H54 (cell line): ENCODE data around the gene OSBPL9.

Source experiments
- DNase-seq: peaks from one replicate; pipeline ENCODE4 v3.0.0; 2011; ENCODE audit warnings: low spot score, mixed read lengths; ENCODE audit not compliant: insufficient read length
- FAIRE-seq: peaks from 3 replicates; lab custom pipeline; 2011; peaks lifted over from hg19 to GRCh38; lab: Jason Lieb, UNC
- POLR2A ChIP-seq: IDR thresholded peaks from 2 replicates; pipeline ENCODE4 v1.6.1; 2011; ENCODE audit warnings: low read depth, mild to moderate bottlenecking, low read length

OSBPL9 gene

GRCh38 chr1:51653127-51653526, 36.2 kb downstream of the OSBPL9 start:
- TF ChIP-seq POLR2A: no peak
- FAIRE-seq: no peak
- DNase-seq: no peak

GRCh38 chr1:51654000-51654399, 37.1 kb downstream of the OSBPL9 start:
- no peak for TF ChIP-seq POLR2A
- DNase-seq (no peak), FAIRE-seq (no peak)

DNA sequence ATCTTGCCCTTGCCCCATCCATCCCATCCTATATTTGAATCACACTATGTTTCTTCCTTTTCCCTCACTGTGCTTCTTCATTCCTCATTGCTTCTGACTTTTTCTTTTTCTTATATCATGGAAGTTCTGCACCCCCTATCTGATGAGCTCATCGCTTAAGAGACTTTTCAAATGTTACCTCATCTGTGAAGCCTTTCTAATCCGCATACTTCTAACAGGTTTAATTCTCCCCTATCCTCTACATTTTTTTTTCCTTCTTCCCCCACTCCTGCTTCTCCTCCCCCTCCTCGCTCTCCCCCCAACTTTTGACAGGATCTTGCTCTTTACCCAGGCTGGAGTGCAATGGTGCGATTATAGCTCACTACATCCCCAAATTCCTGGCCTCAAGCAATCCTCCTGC, 39.5 kb downstream of the OSBPL9 start:
- no peak for FAIRE-seq
- DNase-seq: no peak
- no peak for TF ChIP-seq POLR2A

DNA sequence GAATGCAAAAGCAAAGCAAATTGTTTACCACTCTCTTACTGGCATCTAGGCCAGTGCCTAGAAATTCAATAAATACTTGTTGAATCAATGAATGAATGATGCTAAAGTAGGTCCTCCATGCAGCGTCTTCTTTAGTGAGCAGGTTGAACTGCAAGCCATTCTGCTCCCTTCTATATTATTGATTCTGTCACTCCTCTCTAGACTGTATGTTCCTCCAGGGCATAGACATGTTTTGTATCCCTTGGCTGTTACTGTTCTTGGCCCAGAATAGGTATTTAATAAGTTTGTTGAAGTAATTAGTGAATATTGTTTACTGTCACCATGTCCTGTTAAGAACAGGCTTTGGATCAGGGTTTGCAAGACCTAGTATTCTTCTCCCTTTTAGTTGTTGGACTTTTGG, 43.7 kb downstream of the OSBPL9 start:
- no peak for TF ChIP-seq POLR2A
- FAIRE-seq (peak; percentile 11), DNase-seq (no peak)

DNA sequence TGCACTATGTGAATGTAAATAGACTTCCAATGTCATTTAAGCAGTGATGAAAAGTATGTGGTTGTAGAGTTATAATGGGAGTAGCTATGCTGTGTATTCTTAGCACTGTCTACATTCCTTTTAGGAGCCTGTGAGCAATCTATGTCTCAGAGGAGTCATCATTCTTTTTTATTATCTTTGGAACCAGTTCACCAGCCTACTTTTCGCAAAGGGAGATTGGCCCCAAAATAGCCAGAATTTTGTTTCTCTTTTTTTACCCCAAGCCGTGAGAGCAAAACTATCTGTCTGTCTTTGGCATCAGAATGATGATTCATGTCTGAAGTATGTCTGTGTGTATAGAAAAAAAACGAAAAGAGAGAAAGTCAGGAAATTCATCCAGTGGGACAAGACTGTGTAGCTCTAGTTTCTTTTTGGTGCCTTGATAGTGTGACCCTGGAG, 44.2 kb downstream of the OSBPL9 start:
- peak; percentile 23 for DNase-seq
- no peak for TF ChIP-seq POLR2A
- peak; percentile 99 for FAIRE-seq

DNA sequence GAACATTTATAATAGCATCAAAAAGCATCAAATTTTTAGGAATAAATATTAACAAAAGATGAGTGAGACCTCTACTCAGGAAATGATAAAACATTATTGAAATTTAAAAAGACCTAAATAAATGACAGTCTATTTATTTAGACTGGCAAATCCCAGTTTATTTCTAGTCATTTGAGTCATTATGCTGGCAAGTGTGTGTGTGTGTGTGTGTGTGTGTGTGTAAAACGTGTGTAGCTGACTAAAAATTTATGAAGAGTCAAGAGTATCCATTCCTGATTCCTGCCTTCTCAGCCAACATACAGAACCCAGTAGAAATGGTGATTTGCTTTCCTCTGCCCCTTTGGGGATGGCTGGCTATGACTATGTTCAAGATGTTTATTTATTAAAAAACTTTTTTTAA, 46.2 kb downstream of the OSBPL9 start:
- TF ChIP-seq POLR2A: no peak
- FAIRE-seq (no peak), DNase-seq (no peak)

DNA sequence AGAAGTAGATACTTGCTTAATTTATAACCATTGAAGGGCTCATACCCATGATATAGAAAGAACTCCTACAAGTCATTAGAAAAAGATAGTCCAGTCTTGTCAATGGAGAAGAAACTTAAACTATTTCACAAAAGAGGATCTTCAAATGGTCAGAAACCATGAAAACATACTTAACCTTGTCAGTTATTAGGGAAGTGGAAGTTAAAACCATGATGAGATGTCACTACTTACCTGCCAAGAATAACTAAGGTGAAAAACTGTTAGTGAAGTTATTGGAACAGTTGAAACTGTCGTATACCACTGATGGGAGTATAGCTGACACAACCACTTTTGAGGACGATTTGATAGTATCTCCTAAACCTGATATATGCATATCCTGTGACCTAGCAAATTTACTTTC, 46.8 kb downstream of the OSBPL9 start:
- FAIRE-seq: no peak
- DNase-seq: no peak
- TF ChIP-seq POLR2A: no peak

DNA sequence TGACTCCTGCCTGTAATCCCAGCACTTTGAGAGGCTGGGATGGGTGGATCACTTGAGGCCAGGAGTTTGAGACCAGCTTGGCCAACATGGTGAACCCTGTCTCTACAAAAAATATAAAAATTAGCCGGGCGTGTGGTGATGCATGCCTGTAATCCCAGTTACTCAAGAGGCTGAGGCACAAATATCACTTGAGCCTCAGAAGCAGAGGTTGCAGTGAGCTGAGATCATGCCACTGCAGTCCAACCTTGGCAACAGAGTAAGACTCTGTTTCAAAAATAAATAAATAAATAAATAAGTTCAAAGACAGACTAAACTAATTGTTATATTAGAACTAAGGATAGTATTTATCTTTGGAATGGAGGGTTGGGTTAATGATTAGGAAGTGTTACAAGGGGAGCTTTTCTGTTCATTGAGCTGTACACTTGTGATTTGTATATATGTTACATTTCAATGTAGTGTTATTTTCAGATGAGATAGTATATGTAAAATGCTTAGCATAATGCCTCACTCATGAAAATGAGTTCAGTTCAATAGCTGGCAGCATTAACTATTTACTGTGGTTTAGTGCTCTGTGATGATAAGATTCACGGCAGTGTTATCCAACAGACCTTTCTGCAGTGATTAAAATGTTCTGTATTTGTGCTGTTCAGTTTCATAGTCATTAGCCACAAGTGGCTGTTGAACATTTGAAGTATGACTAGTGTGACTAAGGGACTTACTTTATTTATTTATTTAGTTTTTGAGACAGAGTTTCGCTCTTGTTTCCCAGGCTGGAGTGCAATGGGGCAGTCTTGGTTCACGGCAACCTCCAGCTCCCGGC, 47.7 kb downstream of the OSBPL9 start:
- no peak for TF ChIP-seq POLR2A
- FAIRE-seq: no peak
- no peak for DNase-seq

GRCh38 chr1:51666478-51666877, 49.6 kb downstream of the OSBPL9 start:
- peak; percentile 66 for FAIRE-seq
- DNase-seq: no peak
- no peak for TF ChIP-seq POLR2A

GRCh38 chr1:51667561-51667960, 50.7 kb downstream of the OSBPL9 start:
- FAIRE-seq (no peak), DNase-seq (no peak)
- no peak for TF ChIP-seq POLR2A

DNA sequence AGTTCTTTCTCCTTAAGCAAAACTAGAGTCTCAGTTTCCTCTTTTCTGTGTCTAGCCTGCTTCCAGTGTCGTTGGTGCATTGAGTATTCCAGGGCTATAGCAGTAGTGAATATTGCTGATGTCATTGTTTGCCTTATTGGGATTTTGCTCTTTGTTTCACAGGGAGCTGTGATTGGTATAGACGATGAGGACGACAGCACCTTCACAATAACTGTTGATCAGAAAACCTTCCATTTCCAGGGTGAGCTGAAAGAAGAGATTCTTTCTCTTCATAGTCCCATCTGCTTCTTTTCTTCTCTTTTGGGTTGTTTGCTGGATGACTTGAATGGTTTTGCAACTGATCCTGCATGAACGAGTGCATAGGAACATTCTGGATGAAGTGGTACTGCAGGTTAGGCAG, 52.4 kb downstream of the OSBPL9 start:
- FAIRE-seq (no peak), DNase-seq (no peak)
- no peak for TF ChIP-seq POLR2A

DNA sequence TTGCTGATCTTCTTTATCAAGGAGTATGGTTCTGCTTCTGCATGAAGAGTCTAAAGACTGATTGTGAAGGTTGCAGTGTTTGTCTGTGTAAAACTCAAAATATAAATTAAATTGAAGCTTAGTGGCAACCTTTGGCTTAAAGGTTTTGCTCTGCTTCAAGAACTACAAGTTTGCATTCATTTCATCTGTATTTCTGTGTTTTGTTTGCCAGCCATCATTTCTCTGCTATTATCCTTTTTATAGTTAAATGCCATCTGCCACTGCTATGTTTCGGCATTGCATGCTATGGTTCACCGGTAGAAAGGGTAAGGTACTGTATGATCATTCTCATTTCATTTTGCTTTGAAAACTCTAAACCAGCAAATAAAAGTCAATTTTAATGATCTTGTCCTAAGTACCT, 52.9 kb downstream of the OSBPL9 start:
- DNase-seq (no peak), FAIRE-seq (no peak)
- no peak for TF ChIP-seq POLR2A

DNA sequence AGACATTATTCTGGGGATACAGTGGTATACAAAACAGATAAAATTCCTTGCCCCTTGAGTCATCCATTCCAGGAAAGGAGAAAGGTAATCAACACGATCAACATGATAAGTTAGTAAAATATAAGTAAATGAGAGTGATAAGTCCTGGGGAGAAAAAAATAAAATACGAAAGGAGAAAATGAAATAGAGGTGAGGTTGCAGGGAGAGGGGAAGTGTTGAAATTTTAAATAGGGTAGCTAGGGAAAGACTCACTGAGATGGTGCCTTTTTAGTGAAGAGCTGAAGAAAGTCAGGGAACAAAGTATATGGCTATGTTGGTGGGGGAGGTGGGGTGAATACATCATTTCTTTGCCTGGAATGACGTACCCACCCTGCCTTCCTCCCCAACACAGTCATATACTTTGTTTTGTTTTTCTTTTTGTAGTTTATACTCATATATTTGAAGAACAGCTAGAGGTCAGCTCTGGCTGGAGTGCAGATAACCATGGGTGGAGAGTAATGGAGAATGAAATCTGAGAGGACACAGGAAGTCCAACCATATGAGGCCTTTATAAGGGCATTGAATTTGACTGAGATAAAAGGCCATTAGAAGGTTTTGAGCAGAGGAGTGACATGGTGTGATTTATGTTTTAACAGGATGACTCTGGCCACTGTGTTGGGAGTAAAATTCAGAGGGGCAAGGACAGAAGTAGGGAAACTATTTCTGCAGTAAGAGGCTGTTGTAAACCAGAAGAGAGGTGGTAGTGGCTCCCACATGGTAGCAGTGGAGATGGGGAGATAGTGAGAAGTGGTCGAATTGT, 54.8 kb downstream of the OSBPL9 start:
- DNase-seq (peak; percentile 19), FAIRE-seq (peak; percentile 75)
- no peak for TF ChIP-seq POLR2A

DNA sequence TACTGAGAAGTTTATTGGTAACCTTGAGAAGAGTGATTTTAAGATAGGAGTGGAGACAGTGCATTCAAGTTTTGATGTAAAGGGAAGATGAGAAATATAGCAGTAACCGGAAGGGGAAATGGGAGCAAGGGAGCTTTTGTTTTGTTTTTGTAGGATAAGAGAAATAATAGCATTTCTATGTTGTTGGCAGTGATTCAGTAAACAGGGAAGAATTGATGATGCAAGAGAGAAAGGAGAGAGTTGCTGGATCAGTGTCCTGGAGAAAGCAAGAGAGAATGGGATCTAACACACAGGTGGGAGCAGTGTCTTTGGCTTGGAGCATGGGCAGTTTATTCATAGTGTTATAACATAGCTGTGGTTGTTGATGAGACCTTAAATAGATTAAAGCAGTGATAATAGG, 56.4 kb downstream of the OSBPL9 start:
- TF ChIP-seq POLR2A: no peak
- FAIRE-seq: no peak
- DNase-seq: no peak
